Smooth muscle cell (in vitro differentiated cells): Measurements from ENCODE around the gene MTCH2. TPM values are rescaled to one million over a fixed set of nuclear protein-coding genes. Genes with fewer than 3 reads are reported as not detected.
"Not testable (repeated sequence)": the region's sequence is repeated elsewhere in the genome, so short reads cannot be mapped to it uniquely, and the experiment has no call there.

Source experiments
- DNase-seq: peaks from one replicate; lab custom pipeline; 2025; ENCODE audit not compliant: unreplicated experiment; lab: John Stamatoyannopoulos, UW
- H2AFZ ChIP-seq: fragments of 200-600 bp; sonication (generic); 2 replicates; pipeline ENCODE4 v1.6.0; 2016; ENCODE audit warnings: antibody characterized with exemption, low read depth, mild to moderate bottlenecking
- H3F3A ChIP-seq: fragments of 200-600 bp; sonication (generic); 2 replicates; pipeline ENCODE4 v1.6.0; 2017; ENCODE audit warnings: antibody characterized with exemption, low read depth
- H3K27ac ChIP-seq: fragments of 200-600 bp; sonication (generic); 2 replicates; pipeline ENCODE4 v1.5.1; 2016; ENCODE audit warnings: low read depth, mild to moderate bottlenecking
- H3K27me3 ChIP-seq: fragments of 200-600 bp; sonication (generic); 2 replicates; pipeline ENCODE4 v1.6.1; 2016; ENCODE audit warnings: low read depth, mild to moderate bottlenecking
- H3K36me3 ChIP-seq: fragments of 200-600 bp; sonication (generic); 2 replicates; pipeline ENCODE4 v1.5.1; 2016; ENCODE audit warnings: low read depth
- H3K4me1 ChIP-seq: fragments of 200-600 bp; sonication (generic); 2 replicates; pipeline ENCODE4 v1.5.1; 2016; ENCODE audit warnings: low read depth
- H3K4me2 ChIP-seq: fragments of 200-600 bp; sonication (generic); 2 replicates; pipeline ENCODE4 v1.6.0; 2016; ENCODE audit warnings: mild to moderate bottlenecking
- H3K4me3 ChIP-seq: fragments of 200-600 bp; sonication (generic); 2 replicates; pipeline ENCODE4 v1.5.1; 2016; ENCODE audit warnings: mild to moderate bottlenecking
- H3K79me2 ChIP-seq: fragments of 200-600 bp; sonication (generic); 2 replicates; pipeline ENCODE4 v1.6.0; 2016; ENCODE audit warnings: low read depth, mild to moderate bottlenecking
- H3K9ac ChIP-seq: fragments of 200-600 bp; sonication (generic); 2 replicates; pipeline ENCODE4 v1.6.0; 2016; ENCODE audit warnings: low read depth
- H3K9me3 ChIP-seq: fragments of 200-600 bp; sonication (generic); replicated peaks from 2 replicates; pipeline ENCODE4 v1.5.1; 2016; ENCODE audit warnings: low read depth
- H4K20me1 ChIP-seq: fragments of 200-600 bp; sonication (generic); 2 replicates; pipeline ENCODE4 v1.6.0; 2016; ENCODE audit warnings: low read depth
- WGBS: methylation state at CpG from one replicate; pipeline ENCODE4 v1.1.7; 2016; ENCODE audit warnings: low lambda C conversion rate; 5-methylcytosine and 5-hydroxymethylcytosine counted together
- polyA plus RNA-seq: library from polyadenylated mRNA; unstranded; fragments of >200 nt; fragmentation: Nextera tagmentation; extraction: Ambion mirVana; gene quantifications from 2 replicates; pipeline ENCODE4 v1.2.1, GENCODE V29; 2016
- total RNA-seq: library from RNA; depleted of rRNA; stranded (reverse); fragments of >200 nt; gene quantifications from 2 replicates; pipeline ENCODE4 v1.2.3, GENCODE V29; 2014
- TF ChIP-seq, protein P1 (sequence below): fragments of 200-600 bp; sonication (generic); IDR thresholded peaks from 2 replicates; pipeline ENCODE4 v1.5.1; 2017; ENCODE audit warnings: borderline replicate concordance, mild to moderate bottlenecking, antibody characterized with exemption; ENCODE audit not compliant: insufficient read depth, poor library complexity, severe bottlenecking

Gene MTCH2
- total and polyA plus RNA-seq, 2 experiments from 2014 or later: 97.0 to 152 TPM

DNA sequence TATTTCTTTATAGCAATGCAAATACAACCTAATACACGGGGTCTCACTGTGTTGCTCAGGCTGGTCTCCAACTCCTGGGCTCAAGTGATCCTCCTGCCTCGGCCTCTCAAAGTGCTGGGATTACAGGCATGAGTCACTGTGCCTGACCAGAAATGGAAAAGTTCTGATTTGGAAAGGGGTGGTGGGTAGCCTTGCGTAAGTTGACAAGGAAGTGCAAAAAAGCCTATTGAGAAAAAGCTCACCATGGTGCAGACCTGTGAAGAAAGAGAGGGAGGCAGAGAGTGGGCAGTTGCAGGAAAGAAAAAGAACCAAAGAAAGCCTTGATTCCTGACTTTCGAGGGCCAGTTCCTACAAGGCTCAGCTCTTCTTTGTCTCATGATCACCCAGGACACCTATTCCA is 45.8 kb upstream of the MTCH2 start:
- no peak overlapping the region for H3K9ac ChIP-seq
- no peak overlapping the region for H2AFZ ChIP-seq
- no peaks in the 10 kb centered on the region for H3K9me3 ChIP-seq
- H3K79me2 ChIP-seq: no peaks in the 10 kb centered on the region
- H3K4me3 ChIP-seq: no peak overlapping the region
- H3K27ac ChIP-seq: no peak overlapping the region
- H3F3A ChIP-seq: no peaks in the 10 kb centered on the region
- no peaks in the 10 kb centered on the region for H4K20me1 ChIP-seq
- H3K27me3 ChIP-seq: no peaks in the 10 kb centered on the region
- DNase-seq: no peak
- 90% methylated on average over 4 of the region's 4 CpGs for WGBS
- H3K4me1 ChIP-seq: no peaks in the 10 kb centered on the region
- TF ChIP-seq, protein P1, sequence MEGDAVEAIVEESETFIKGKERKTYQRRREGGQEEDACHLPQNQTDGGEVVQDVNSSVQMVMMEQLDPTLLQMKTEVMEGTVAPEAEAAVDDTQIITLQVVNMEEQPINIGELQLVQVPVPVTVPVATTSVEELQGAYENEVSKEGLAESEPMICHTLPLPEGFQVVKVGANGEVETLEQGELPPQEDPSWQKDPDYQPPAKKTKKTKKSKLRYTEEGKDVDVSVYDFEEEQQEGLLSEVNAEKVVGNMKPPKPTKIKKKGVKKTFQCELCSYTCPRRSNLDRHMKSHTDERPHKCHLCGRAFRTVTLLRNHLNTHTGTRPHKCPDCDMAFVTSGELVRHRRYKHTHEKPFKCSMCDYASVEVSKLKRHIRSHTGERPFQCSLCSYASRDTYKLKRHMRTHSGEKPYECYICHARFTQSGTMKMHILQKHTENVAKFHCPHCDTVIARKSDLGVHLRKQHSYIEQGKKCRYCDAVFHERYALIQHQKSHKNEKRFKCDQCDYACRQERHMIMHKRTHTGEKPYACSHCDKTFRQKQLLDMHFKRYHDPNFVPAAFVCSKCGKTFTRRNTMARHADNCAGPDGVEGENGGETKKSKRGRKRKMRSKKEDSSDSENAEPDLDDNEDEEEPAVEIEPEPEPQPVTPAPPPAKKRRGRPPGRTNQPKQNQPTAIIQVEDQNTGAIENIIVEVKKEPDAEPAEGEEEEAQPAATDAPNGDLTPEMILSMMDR: no peak
- no peak overlapping the region for H3K4me2 ChIP-seq
- no peaks in the 10 kb centered on the region for H3K36me3 ChIP-seq

DNA sequence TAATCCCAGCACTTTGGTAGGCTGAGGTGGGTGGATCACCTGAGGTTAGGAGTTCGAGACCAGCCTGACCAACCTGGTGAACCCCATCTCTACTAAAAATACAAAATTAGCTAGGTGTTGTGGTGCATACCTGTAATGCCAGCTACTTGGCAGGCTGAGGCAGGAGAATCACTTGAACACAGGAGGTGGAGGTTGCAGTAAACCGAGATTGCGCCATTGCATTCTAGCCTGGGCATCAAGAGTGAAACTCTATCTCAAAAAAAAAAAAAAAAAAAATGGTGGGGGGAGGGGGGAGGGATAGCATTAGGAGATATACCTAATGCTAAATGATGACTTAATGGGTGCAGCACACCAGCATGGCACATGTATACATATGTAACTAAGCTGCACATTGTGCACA is 44.3 kb upstream of the MTCH2 start:
- not testable (repeated sequence) for H3K9me3 ChIP-seq, DNase-seq, H3K27me3 ChIP-seq, H3K36me3 ChIP-seq, H3K9ac ChIP-seq, H3F3A ChIP-seq, H3K27ac ChIP-seq, H4K20me1 ChIP-seq, H3K79me2 ChIP-seq, H3K4me1 ChIP-seq, H3K4me2 ChIP-seq, H2AFZ ChIP-seq, H3K4me3 ChIP-seq
- WGBS: 97% methylated on average over 3 of the region's 3 CpGs

DNA sequence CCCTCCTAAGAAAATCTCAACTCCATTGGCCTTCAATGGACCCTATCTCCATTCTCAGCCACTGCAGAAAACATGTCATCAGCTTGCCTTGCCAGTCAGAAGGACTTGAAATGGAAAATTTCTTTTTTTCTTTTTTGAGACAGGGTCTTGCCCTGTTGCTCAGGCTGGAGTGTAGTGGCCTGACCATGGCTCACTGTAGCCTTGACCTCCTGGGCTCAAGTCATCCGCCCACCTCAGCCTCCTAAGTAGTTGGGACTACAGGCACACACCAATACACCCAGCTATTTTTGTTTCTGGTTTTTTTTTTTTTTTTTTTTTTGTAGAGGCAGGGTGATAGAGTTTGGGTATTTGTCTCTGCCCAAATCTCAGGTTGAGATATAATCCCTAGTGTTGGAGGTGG is 43.8 kb upstream of the MTCH2 start:
- Histone ChIP-seq H3K27ac (no peak overlapping the region), H3K4me1 (no peaks in the 10 kb centered on the region), H3K36me3 (no peaks in the 10 kb centered on the region), H3K79me2 (no peaks in the 10 kb centered on the region), H3K9me3 (no peaks in the 10 kb centered on the region), H4K20me1 (no peaks in the 10 kb centered on the region), H3K9ac (no peak overlapping the region), H3F3A (no peaks in the 10 kb centered on the region), H3K4me2 (no peak overlapping the region), H3K4me3 (no peak overlapping the region), H3K27me3 (no peaks in the 10 kb centered on the region), H2AFZ (no peak overlapping the region)
- no peak for DNase-seq
- 100% methylated on average over 1 of the region's 1 CpG for WGBS
- TF ChIP-seq, protein P1: no peak

DNA sequence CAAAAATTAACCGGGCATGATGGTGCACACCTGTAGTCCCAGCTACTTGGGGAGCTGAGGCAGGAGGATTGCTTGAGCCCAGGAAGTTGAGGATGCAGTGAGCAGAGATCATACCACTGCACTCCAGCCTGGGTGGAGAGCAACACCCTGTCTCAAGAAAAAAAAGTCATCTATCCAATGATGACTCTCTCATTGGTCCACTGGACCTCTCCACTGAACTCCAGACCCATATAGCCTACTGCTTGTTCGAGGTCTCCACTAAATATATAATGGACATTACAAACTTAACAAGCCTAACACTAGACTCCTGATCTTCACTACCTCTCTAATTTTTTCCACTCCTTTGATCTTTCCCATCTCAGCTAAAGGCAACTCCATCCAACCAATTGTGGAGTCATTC is 33.5 kb upstream of the MTCH2 start:
- no peak overlapping the region for H3K4me3 ChIP-seq
- H3K9me3 ChIP-seq: no peaks in the 10 kb centered on the region
- H4K20me1 ChIP-seq: no peaks in the 10 kb centered on the region
- no peaks in the 10 kb centered on the region for H3K27me3 ChIP-seq
- H3K27ac ChIP-seq: no peak overlapping the region
- no peak overlapping the region for H3K4me2 ChIP-seq
- TF ChIP-seq, protein P1: no peak
- no peak for DNase-seq
- H3K4me1 ChIP-seq: no peaks in the 10 kb centered on the region
- no peaks in the 10 kb centered on the region for H3K36me3 ChIP-seq
- no peaks in the 10 kb centered on the region for H3F3A ChIP-seq
- no peaks in the 10 kb centered on the region for H3K79me2 ChIP-seq
- no peak overlapping the region for H3K9ac ChIP-seq
- 81% methylated on average over 2 of the region's 2 CpGs for WGBS
- H2AFZ ChIP-seq: no peak overlapping the region
